Adrenal gland (tissue), 5 donors: ENCODE results near the gene ALLC.

Experiments
- POLR2A ChIP-seq, 2 donors: fragments of 450-650 bp; IDR thresholded peaks; one replicate each; pipeline ENCODE4 v1.6.1; 2017; ENCODE audit warnings: antibody characterized with exemption in 2 of 2, mild to moderate bottlenecking in 2 of 2, moderate library complexity in 1 of 2
- TF ChIP-seq, protein P1 (sequence below), 6 experiments: fragments of 450-650 bp in 4 of 6; fragments of 200-600 bp in 2 of 6; sonication (generic) in 1 of 6; IDR thresholded peaks; 1 replicate in 5 of 6; 2 replicates in 1 of 6; pipeline versions ENCODE4 v1.5.1 to v1.8.0; 2016 to 2021; ENCODE audit warnings: antibody characterized with exemption in 6 of 6, mild to moderate bottlenecking in 2 of 6, moderate library complexity in 1 of 6
- donor health status: DM: no; HTN: no; CAD: no.

DNA sequence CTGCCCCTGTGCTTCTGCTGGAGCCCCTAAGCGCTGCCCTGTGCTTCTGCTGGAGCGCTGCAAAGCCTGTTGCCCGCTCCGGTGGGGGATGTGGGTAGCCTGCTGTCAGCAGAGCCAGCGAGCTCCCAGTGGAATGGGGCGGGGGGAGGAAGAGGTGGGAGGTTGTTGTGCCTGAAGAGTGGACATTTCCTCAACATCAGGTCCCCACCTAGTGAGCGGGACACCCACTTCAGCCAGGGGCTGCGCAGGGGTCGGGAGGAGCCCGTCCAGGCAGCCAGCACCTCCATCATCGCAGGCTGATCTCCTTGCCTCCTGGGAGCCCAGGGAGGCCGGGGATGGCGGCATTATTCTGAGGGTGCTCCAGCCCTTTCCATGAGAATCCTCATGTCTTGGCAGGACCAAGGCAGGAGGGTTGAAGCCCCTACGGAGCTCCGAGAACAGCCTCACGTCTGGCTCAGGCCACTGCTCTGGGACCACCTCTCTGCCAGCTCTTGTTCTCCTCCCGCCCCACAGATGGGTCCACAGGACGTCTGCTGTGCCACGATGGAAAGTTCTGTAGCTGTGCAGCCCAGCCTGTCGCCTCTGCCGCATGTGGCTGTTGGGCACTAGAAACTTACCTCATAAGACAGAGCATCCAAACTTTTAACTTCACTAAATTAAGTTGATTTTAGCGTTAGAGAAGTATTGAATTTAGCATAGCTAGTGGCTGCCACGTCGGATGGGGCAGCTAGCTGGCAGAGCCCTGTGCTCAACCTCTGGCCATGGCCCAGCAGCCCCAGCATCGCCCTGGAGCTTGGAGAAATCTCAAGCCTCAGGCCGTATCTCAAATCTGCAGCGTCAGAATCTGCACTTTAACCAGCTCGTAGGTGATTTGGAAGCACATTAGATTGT lies 1.9 kb upstream of the ALLC start:
- TF ChIP-seq, protein P1, sequence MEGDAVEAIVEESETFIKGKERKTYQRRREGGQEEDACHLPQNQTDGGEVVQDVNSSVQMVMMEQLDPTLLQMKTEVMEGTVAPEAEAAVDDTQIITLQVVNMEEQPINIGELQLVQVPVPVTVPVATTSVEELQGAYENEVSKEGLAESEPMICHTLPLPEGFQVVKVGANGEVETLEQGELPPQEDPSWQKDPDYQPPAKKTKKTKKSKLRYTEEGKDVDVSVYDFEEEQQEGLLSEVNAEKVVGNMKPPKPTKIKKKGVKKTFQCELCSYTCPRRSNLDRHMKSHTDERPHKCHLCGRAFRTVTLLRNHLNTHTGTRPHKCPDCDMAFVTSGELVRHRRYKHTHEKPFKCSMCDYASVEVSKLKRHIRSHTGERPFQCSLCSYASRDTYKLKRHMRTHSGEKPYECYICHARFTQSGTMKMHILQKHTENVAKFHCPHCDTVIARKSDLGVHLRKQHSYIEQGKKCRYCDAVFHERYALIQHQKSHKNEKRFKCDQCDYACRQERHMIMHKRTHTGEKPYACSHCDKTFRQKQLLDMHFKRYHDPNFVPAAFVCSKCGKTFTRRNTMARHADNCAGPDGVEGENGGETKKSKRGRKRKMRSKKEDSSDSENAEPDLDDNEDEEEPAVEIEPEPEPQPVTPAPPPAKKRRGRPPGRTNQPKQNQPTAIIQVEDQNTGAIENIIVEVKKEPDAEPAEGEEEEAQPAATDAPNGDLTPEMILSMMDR (IDR thresholded peaks at IDR 0.05) = no peak
- no peak for TF ChIP-seq POLR2A (IDR thresholded peaks at IDR 0.05)
